Measurements from ENCODE around the gene COX5A. TPM values are rescaled to one million over a fixed set of nuclear protein-coding genes. Genes with fewer than 3 reads are reported as not detected.

The COX5A gene
- total and polyA plus RNA-seq, 2 experiments from 2014 or later = 190 to 885 TPM

GRCh38 chr15:74977599-74977998 is 39.7 kb upstream of the COX5A start:
- ATAC-seq (no peak), DNase-seq (ENCODE audit: low spot score) (no peak)
- no peaks in the 10 kb centered on the region for H3K27me3 ChIP-seq (ENCODE audit: insufficient read depth)
- H3K36me3 Mint-ChIP-seq (ENCODE audit: low read depth) = no peaks in the 10 kb centered on the region
- TF ChIP-seq EZH2 (IDR thresholded peaks at IDR 0.05; ENCODE audit: low read depth, unreplicated experiment) (no peak), ZNF462 (CRISPR knock-in tag; IDR thresholded peaks at IDR 0.05) (no peak), STAT1 (IDR thresholded peaks at IDR 0.05; ENCODE audit: unreplicated experiment) (no peak), POLR2AphosphoS5 (IDR thresholded peaks at IDR 0.05; ENCODE audit: low read depth) (no peak), CREB1 (CRISPR knock-in tag; IDR thresholded peaks at IDR 0.05; ENCODE audit: low read depth) (no peak), REST (IDR thresholded peaks at IDR 0.05; ENCODE audit: unreplicated experiment) (no peak), NANOG (IDR thresholded peaks at IDR 0.05; ENCODE audit: borderline replicate concordance) (no peak), ZNF114 (CRISPR knock-in tag; IDR thresholded peaks at IDR 0.05) (no peak), EZH2phosphoT487 (IDR thresholded peaks at IDR 0.05; ENCODE audit: unreplicated experiment) (no peak), ZNF331 (CRISPR knock-in tag; IDR thresholded peaks at IDR 0.05; ENCODE audit: low read depth) (no peak), JUNB (IDR thresholded peaks at IDR 0.05; ENCODE audit: unreplicated experiment) (no peak), ETS1 (IDR thresholded peaks at IDR 0.05) (no peak), CTCF (conservative IDR thresholded peaks at IDR 0.05; ENCODE audit: low read depth in 2 of 2) (no peak)
- H3K27ac ChIP-seq (ENCODE audit: low read depth) = no peak overlapping the region
- H2AFZ ChIP-seq = no peak overlapping the region; the same call in 1 of the 2 replicates
- peaks cover 11% of the 10 kb centered on the region for H3K4me1 Mint-ChIP-seq
- H3K4me3 ChIP-seq = no peak overlapping the region
- no peaks in the 10 kb centered on the region for H3K79me2 ChIP-seq (replicated peaks; ENCODE audit: insufficient read depth)
- H3K27me3 Mint-ChIP-seq (ENCODE audit: insufficient read depth, low read depth, poor library complexity) = peaks cover 9% of the 10 kb centered on the region
- no peaks in the 10 kb centered on the region for H3K36me3 ChIP-seq (ENCODE audit: insufficient read depth)
- peaks cover 6% of the 10 kb centered on the region; the same call in 1 of the 2 replicates for H3F3A ChIP-seq (replicated peaks; ENCODE audit: low read depth)
- no peaks in the 10 kb centered on the region for H4K20me1 ChIP-seq (replicated peaks; ENCODE audit: insufficient read depth)
- no peaks in the 10 kb centered on the region; the same call in 2 of the 3 replicates for H3K9me3 Mint-ChIP-seq
- H3K4me2 ChIP-seq = no peak overlapping the region
- no peak overlapping the region for H3K27ac Mint-ChIP-seq
- H3K9me2 ChIP-seq (ENCODE audit: insufficient read depth) = no peaks in the 10 kb centered on the region
- H3K4me1 ChIP-seq (ENCODE audit: insufficient read depth) = no peaks in the 10 kb centered on the region
- H3K4me3 Mint-ChIP-seq = no peak overlapping the region
